ENCODE results near the gene HM13.
A peak's percentile ranks its signal among the peaks of the same experiment; 100 is the strongest.
"Not testable (repeated sequence)": the region's sequence is repeated elsewhere in the genome, so short reads cannot be mapped to it uniquely, and the experiment has no call there.

HM13 gene

DNA sequence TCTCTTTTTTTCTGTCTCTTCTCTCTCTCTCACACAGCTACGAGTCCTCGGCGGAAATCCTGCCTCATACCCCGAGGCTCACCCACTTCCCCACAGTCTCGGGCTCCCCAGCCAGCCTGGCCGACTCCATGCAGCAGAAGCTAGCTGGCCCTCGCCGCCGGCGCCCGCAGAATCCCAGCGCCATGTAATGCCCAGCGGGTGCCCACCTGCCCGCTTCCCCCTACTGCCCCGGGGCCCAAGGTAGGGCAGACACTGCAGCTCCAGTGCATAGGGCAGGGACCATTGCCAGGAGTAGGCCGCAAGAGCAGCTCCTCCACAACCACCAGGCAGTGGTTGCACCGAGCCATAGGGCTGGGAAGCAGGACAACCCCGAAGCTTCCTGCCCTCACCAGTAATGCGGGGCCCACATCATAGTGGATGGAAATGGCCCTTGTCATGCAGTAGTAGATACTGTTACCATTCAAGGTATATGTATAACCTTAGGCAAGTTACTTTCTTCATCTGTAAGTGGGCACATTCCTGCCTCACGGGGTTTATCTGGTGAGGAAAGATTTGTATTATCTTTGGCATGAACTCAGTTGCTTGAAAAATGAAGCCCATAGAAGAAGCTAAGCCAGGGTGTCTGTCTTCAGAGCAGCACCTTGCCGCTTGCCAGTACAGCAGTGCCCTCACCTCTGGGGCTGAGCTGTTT lies 53.9 kb downstream of the HM13 start:
- Histone ChIP-seq H3K4me3 (ENCODE audit: low read depth, low read length) (no peak overlapping the region), H3K27ac (ENCODE audit: low read depth, low read length) (peak overlapping the region; percentile 28), H3K27me3 (ENCODE audit: insufficient read depth, low read length) (no peaks in the 10 kb centered on the region), H2AFZ (ENCODE audit: low read length, unreplicated experiment) (no peak overlapping the region), H3K36me3 (ENCODE audit: insufficient read depth, low read length) (peaks cover 3% of the 10 kb centered on the region; the same call in 1 of the 2 replicates), H3K79me2 (ENCODE audit: control insufficient read depth, insufficient read depth, low read length, unreplicated experiment) (no peaks in the 10 kb centered on the region), H3K4me1 (ENCODE audit: control insufficient read depth, insufficient read depth, low read length, unreplicated experiment) (peaks cover 21% of the 10 kb centered on the region)

DNA sequence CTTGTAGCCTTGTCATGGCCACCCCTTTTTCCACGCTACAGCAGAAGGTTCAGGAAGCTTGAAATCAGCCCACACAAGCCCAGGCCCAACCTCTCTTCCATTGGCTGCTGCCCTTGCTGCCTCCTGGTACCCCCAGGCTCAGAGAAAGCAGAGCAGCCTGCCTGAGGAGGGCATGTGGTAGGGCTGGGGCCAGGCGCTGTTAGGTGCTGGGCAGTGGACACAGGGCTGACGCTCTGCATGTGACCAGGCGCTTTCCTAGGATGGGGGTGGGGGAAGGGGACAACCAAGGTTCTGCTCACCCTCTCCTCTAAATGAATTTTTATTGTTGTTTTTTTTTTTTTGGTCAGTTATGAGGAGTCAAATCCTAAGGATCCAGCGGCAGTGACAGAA lies 54.5 kb downstream of the HM13 start:
- peaks cover 3% of the 10 kb centered on the region; the same call in 1 of the 2 replicates for H3K36me3 ChIP-seq (ENCODE audit: insufficient read depth, low read length)
- no peak overlapping the region for H3K4me3 ChIP-seq (ENCODE audit: low read depth, low read length)
- H3K27ac ChIP-seq (ENCODE audit: low read depth, low read length), result peak overlapping the region; percentile 28
- peaks cover 26% of the 10 kb centered on the region for H3K4me1 ChIP-seq (ENCODE audit: control insufficient read depth, insufficient read depth, low read length, unreplicated experiment)
- no peak overlapping the region for H2AFZ ChIP-seq (ENCODE audit: low read length, unreplicated experiment)
- H3K27me3 ChIP-seq (ENCODE audit: insufficient read depth, low read length), result no peaks in the 10 kb centered on the region
- peaks cover 4% of the 10 kb centered on the region for H3K79me2 ChIP-seq (ENCODE audit: control insufficient read depth, insufficient read depth, low read length, unreplicated experiment)

DNA sequence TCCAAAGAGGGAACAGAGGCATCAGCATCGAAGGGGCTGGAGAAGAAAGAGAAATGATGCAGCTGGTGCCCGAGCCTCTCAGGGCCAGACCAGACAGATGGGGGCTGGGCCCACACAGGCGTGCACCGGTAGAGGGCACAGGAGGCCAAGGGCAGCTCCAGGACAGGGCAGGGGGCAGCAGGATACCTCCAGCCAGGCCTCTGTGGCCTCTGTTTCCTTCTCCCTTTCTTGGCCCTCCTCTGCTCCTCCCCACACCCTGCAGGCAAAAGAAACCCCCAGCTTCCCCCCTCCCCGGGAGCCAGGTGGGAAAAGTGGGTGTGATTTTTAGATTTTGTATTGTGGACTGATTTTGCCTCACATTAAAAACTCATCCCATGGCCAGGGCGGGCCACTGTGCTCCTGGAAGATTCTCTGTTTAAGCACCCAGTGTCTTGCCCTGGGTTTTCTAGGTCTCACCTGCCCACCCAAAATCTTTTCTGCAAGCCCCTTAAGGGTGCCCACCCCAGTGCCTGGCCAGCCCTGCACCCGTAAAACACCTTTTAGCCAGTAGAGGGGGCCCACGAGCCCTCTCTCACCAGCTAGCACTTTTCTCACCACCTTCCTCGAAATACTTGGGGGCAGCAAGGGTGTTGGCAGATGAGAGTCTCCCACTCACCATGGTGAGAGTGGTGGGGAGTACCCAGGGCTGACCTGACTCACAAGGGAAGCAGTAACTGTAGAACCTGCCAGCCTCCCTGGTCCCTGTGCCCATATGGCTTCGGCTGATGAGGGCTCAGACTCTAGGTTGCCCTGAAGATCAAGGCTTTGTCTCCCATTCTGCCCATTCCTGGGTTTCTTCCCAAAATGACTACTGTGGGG lies 55.1 kb downstream of the HM13 start:
- peak overlapping the region; percentile 35 for H3K27ac ChIP-seq (ENCODE audit: low read depth, low read length)
- H3K4me3 ChIP-seq (ENCODE audit: low read depth, low read length), result no peak overlapping the region
- no peak overlapping the region for H2AFZ ChIP-seq (ENCODE audit: low read length, unreplicated experiment)
- no peaks in the 10 kb centered on the region for H3K27me3 ChIP-seq (ENCODE audit: insufficient read depth, low read length)
- H3K4me1 ChIP-seq (ENCODE audit: control insufficient read depth, insufficient read depth, low read length, unreplicated experiment), result peaks cover 32% of the 10 kb centered on the region
- H3K79me2 ChIP-seq (ENCODE audit: control insufficient read depth, insufficient read depth, low read length, unreplicated experiment), result peaks cover 6% of the 10 kb centered on the region
- no peaks in the 10 kb centered on the region for H3K36me3 ChIP-seq (ENCODE audit: insufficient read depth, low read length)

DNA sequence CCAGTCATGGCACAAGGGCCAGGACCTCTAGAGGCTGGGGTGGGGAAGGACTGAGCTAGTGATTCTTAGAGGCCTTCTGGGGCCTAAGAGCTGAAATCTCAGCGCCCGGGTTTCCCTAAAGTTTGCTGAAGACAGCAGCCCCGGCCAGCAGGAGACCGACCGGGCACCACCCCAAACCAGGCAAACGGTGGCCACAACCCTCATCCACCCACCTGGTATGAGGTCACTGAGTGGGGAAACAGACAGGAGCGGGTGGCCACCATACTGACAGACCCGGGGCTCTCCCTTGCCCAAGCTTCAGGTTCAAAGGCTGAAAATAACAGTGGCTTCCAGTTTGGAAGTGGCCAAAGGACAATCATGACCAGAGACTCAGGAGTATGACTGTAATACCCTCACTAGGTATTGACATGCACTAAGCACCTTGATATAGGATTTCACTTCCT lies 55.8 kb downstream of the HM13 start:
- Histone ChIP-seq H3K79me2 (ENCODE audit: control insufficient read depth, insufficient read depth, low read length, unreplicated experiment) (peaks cover 6% of the 10 kb centered on the region), H3K4me3 (ENCODE audit: low read depth, low read length) (no peak overlapping the region), H3K36me3 (ENCODE audit: insufficient read depth, low read length) (no peaks in the 10 kb centered on the region), H3K27me3 (ENCODE audit: insufficient read depth, low read length) (no peaks in the 10 kb centered on the region), H3K27ac (ENCODE audit: low read depth, low read length) (peak overlapping the region; percentile 35), H2AFZ (ENCODE audit: low read length, unreplicated experiment) (no peak overlapping the region), H3K4me1 (ENCODE audit: control insufficient read depth, insufficient read depth, low read length, unreplicated experiment) (peaks cover 32% of the 10 kb centered on the region)

DNA sequence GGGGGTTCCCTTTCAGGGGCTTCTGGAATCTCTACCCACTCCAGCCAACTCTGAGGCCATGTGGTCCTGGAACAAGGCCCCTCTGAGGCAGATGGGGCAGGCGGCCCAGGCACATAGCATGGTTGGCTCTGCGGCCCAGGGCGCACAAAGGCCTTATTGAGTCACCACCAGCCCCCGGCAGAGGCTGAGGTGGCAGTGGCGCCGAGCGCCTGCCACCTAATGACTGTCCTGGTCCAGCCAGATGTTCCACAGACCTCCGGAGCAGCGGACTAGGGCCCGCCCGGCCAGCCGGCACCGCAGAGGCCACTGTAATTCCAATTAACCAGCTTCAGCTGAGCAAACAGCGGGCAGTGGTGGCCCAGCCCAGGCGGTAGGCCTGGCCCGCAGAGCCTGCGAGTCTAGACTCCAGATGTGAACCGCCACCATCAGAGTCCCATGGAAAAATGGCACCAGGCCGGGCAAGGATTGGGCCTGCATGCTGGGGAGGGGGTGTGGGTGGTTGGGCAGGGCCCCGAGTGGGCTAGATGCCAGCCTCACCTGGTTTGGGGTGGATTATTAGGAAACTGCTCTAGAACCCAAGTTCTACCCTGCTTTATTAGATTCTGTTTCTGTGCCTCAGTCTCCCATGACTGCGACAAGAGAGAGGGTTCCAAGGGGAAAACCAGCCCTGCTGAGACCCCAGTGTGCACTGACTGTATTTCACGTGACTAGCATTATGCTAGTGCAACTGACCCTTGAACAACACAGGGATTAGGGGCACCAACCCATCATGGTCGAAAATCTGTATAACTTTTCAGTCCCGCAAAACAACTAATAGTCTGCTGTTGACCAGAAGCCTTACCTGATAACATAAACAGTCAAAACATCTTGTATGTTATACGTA lies 56.7 kb downstream of the HM13 start:
- Histone ChIP-seq H3K27me3 (ENCODE audit: insufficient read depth, low read length) (no peaks in the 10 kb centered on the region), H3K4me1 (ENCODE audit: control insufficient read depth, insufficient read depth, low read length, unreplicated experiment) (peaks cover 32% of the 10 kb centered on the region), H3K79me2 (ENCODE audit: control insufficient read depth, insufficient read depth, low read length, unreplicated experiment) (peaks cover 6% of the 10 kb centered on the region), H3K36me3 (ENCODE audit: insufficient read depth, low read length) (no peaks in the 10 kb centered on the region), H3K27ac (ENCODE audit: low read depth, low read length) (peak overlapping the region; percentile 35), H3K4me3 (ENCODE audit: low read depth, low read length) (no peak overlapping the region), H2AFZ (ENCODE audit: low read length, unreplicated experiment) (no peak overlapping the region)

DNA sequence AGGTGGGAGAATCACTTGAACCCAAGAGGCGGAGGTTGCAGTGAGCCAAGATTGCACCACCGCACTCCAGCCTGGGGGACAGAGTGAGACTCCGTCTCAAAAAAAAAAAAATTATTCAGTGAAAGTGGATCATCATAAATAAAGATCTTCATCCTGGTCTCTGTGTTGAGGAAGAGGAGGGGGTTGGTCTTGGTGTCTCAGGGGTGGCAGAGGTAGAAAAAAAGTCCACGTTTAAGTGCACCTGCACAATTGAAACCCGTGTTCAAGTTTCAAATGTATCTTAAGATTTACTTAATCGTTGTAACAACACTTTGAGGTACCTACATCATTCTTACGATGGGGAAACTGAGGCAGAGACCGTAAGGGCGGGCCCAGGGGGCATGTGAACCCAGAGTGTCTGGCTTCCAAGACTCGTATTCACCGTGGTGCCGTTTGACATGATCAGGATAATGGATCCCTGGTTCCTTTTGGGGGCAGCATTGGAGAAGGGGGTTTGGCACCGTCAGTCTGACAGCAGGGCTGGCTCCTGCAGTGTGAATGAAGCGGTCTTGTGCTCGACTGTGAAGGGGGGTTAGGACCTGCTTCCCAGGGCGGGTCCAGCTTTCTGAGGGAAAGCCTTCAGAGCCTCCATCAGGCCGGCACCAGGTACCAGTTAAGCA lies 57.9 kb downstream of the HM13 start:
- H3K27ac ChIP-seq (ENCODE audit: low read depth, low read length), result peak overlapping the region; percentile 87
- no peak overlapping the region for H2AFZ ChIP-seq (ENCODE audit: low read length, unreplicated experiment)
- H3K36me3 ChIP-seq (ENCODE audit: insufficient read depth, low read length), result no peaks in the 10 kb centered on the region
- no peaks in the 10 kb centered on the region for H3K27me3 ChIP-seq (ENCODE audit: insufficient read depth, low read length)
- H3K4me1 ChIP-seq (ENCODE audit: control insufficient read depth, insufficient read depth, low read length, unreplicated experiment), result peaks cover 32% of the 10 kb centered on the region
- peak overlapping the region; percentile 23 for H3K4me3 ChIP-seq (ENCODE audit: low read depth, low read length)
- H3K79me2 ChIP-seq (ENCODE audit: control insufficient read depth, insufficient read depth, low read length, unreplicated experiment), result peaks cover 6% of the 10 kb centered on the region

DNA sequence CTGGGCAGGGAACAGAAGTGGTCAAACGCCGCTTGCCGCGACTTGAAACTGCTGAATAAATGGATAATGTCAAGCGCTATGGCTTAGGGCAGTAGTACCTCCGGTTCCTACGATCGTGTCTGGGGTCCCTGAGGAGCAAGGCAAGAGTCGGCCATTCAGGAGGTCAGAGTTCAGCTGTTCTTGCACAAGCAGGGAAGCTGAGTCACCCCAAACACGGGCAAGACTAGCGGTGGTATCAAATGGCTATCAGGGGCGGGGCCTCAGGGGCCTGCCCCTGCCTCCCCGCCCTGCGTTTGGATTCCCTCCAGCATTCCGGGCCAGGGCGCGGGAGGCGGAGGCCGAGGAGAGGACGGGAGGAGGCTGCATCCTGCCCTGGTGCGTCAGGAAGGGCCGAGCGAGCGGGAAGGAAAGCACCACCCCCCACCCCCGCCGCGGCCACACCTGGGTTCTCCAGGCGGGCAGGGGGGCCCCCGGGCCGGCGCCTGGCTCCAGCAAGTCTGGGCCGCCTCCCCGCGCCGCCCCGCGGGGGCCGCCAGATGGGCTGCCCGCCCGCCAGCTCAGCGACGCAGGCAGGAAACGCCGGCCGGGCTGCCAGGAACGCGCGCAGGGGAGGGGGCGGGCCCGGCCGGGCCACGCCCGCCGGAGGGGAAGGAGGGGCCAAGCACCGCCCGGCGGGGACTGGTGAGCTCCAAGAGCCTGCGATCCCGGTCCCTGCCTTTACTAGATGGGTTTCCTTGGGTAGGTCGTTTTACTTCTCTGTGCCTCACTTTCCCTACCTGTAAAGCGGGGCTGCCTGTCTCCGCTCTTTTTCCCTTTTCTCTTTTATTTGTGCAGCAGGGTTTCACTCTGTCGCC lies 58.7 kb downstream of the HM13 start:
- Histone ChIP-seq H2AFZ (ENCODE audit: low read length, unreplicated experiment) (peak overlapping the region; percentile 10), H3K4me3 (ENCODE audit: low read depth, low read length) (peak overlapping the region; percentile 80), H3K79me2 (ENCODE audit: control insufficient read depth, insufficient read depth, low read length, unreplicated experiment) (peaks cover 6% of the 10 kb centered on the region), H3K27me3 (ENCODE audit: insufficient read depth, low read length) (no peaks in the 10 kb centered on the region), H3K27ac (ENCODE audit: low read depth, low read length) (peak overlapping the region; percentile 87), H3K36me3 (ENCODE audit: insufficient read depth, low read length) (no peaks in the 10 kb centered on the region), H3K4me1 (ENCODE audit: control insufficient read depth, insufficient read depth, low read length, unreplicated experiment) (peaks cover 31% of the 10 kb centered on the region)

DNA sequence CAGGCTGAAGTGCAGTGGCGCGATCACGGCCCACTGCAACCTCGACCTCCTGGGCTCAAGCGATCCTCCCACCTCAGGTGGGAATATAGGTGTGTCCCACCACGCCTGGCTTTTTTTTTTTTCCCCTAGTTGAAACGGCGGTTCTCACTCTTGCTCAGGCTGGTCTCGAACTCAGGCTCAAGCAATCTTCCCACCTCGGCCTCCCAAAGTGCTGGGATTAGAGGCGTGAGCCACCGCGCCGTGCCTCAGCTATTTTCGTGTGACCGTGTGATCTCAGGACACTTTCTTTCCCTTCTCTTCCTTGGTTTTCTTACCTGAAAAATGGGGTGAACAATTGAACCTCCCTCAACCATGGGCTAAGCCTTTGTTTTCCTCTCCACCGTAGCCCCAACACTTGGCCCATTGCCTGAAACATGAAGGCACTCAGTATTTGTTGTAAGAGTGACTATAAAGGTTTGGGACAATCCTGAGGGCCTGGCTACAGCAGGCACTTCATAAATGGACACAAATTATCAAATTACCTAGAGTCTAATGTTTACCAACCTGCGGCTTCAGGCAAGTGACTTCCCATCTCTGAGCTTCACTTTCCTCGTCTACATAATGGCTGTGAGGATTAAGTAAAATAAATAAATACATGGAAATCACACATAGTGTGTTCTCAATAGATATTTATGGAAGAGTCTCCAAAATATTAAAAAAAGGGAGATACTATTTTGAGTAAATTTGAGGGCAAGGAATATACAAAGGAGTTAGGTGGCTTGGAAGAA lies 59.5 kb downstream of the HM13 start:
- Histone ChIP-seq H3K4me1 (ENCODE audit: control insufficient read depth, insufficient read depth, low read length, unreplicated experiment) (peaks cover 23% of the 10 kb centered on the region), H3K36me3 (ENCODE audit: insufficient read depth, low read length) (no peaks in the 10 kb centered on the region), H3K4me3 (ENCODE audit: low read depth, low read length) (peak overlapping the region; percentile 80), H3K27me3 (ENCODE audit: insufficient read depth, low read length) (no peaks in the 10 kb centered on the region), H3K27ac (ENCODE audit: low read depth, low read length) (peak overlapping the region; percentile 87), H2AFZ (ENCODE audit: low read length, unreplicated experiment) (peak overlapping the region; percentile 10), H3K79me2 (ENCODE audit: control insufficient read depth, insufficient read depth, low read length, unreplicated experiment) (peaks cover 6% of the 10 kb centered on the region)

DNA sequence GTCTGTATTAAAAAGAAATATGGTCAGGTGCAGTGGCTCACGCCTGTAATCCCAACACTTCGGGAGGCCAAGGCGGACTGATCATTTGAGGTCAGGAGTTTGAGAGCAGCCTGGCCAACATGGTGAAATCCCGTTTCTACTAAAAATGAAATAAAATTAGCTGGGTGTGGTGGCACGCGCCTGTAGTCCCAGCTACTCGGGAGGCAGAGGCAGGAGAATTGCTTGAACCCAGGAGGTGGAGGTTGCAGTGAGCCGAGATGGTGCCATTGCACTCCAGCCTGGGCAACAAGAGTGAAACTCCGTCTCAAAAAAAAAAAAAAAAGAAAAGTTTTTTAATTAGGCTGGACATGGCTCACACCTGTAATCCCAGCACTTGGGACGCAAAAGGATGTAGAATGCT lies 60.7 kb downstream of the HM13 start:
- H3K79me2 ChIP-seq (ENCODE audit: control insufficient read depth, insufficient read depth, low read length, unreplicated experiment); H3K36me3 ChIP-seq (ENCODE audit: insufficient read depth, low read length); H3K27me3 ChIP-seq (ENCODE audit: insufficient read depth, low read length); H3K4me3 ChIP-seq (ENCODE audit: low read depth, low read length); H2AFZ ChIP-seq (ENCODE audit: low read length, unreplicated experiment); H3K27ac ChIP-seq (ENCODE audit: low read depth, low read length): not testable (repeated sequence)
- H3K4me1 ChIP-seq (ENCODE audit: control insufficient read depth, insufficient read depth, low read length, unreplicated experiment), result peaks cover 21% of the 10 kb centered on the region
